Kidney capillary endothelial cell (primary cell): ENCODE data around the gene RPLP2.

Source experiments
- DNase-seq: peaks from one replicate; pipeline ENCODE4 v3.0.0-alpha.2; 2018; ENCODE audit warnings: low spot score

Gene RPLP2

GRCh38 chr11:809287-810039 lies at the start of gene RPLP2:
Gene RPLP2 (plus strand): TSS chr11:809967. CDS start chr11:810235, 268 bp downstream.
- peak; percentile 98 for DNase-seq

GRCh38 chr11:760236-760635 lies 49.5 kb upstream of the RPLP2 start:
- no peak for DNase-seq

DNA sequence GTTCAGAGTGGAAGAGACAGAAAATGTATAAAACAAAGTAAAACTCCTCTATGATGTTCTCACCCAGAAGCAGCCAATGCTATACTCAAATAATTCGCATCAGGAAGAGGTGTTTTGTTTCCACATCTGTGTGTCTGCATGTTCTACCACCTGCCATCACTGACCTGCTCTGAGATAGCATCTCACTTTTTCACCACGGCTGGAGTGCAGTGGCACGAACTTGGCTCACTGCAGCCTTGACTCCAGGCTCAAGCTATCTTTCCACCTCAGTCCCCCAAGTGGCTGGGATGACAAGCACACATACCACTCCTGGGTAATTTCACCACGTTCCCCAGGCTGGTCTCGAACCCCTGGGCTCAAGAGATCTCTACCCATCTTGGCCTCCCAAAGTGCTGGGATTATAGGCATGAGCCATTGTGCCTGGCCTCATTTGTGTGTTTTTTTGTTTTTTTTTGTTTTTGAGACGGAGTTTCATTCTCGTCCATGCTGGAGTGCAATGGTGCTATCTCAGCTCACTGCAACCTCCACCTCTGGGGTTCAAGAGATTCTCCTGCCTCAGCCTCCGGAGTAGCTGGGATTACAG lies 48.1 kb upstream of the RPLP2 start:
- DNase-seq, result no peak

DNA sequence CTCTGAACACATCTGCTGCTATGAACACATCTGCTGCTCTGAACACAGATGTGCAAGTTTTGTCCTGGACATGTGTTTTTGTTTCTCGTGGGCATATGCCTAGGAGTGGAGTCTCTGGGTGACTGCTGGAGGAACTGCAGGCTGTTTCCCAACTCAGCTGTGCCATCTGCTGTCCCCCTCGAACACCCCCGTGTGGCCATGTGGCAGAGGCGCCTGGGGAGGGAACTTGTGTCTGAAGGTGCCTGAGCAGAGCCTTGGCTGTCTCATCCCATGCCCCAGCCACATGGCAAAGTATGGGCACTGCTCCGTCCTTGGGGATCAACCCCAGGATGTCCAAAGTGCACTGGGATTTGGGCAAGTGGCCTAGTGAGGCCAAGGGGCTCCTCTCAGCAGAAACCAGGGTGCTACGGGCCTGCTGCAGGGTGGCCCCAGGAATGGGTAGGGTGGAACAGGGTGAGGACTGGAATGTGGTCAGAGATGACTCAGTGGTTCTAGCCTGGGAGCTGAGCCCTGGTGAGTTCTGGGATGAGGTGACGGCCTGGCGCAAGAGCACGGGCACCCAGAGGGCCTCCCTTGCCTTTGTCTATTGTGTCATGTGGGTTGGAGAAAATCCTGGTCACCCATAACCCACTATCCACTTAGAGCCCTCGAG lies 47.2 kb upstream of the RPLP2 start:
- DNase-seq, result no peak

DNA sequence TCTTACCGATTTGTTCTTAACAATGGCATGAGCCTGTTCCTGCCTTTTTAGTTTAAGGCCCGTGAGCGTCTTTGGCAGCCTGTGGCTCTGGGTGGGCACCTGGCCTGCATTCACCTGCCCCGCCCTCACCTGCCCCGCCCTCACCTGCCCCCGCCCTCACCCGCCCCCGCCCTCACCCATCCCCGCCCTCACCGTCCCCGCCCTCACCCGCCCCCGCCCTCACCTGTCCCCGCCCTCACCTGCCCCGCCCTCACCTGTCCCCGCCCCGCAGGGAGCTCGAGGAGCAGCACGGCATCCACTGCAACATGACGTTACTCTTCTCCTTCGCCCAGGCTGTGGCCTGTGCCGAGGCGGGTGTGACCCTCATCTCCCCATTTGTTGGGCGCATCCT lies 46.7 kb upstream of the RPLP2 start:
- no peak for DNase-seq

DNA sequence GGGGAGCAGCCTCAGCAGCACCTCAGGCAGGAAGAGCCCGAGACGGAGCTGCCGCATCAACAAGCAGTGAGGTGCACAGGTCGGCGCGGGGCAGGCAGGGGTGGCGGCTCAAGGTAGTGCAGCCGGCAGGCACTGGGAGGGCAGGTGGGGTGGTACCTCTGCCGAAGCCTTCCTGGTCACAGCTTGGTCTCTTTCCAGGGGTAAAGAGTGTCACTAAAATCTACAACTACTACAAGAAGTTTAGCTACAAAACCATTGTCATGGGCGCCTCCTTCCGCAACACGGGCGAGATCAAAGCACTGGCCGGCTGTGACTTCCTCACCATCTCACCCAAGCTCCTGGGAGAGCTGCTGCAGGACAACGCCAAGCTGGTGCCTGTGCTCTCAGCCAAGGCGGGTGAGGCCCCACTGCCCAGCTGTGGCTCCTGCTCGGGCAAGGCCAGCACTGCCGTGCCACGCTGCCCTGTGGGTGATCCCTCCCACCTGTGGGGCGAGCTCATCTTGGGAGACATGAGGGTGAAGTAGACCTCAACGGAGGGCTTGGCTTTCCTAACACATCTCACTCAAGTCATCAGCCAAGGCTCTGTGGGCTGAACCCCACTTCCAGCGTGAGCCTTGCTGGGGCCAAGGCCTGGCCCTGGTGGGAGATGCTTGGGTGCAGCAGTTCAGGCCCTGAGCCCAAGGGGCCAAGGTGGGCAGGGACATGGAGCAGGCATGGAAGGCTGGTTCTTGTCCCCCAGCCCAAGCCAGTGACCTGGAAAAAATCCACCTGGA lies 46.0 kb upstream of the RPLP2 start:
- DNase-seq, result no peak

- no peak for DNase-seq
Observed at GRCh38 chr11:764322-765024, 45.3 kb upstream of the RPLP2 start.

DNA sequence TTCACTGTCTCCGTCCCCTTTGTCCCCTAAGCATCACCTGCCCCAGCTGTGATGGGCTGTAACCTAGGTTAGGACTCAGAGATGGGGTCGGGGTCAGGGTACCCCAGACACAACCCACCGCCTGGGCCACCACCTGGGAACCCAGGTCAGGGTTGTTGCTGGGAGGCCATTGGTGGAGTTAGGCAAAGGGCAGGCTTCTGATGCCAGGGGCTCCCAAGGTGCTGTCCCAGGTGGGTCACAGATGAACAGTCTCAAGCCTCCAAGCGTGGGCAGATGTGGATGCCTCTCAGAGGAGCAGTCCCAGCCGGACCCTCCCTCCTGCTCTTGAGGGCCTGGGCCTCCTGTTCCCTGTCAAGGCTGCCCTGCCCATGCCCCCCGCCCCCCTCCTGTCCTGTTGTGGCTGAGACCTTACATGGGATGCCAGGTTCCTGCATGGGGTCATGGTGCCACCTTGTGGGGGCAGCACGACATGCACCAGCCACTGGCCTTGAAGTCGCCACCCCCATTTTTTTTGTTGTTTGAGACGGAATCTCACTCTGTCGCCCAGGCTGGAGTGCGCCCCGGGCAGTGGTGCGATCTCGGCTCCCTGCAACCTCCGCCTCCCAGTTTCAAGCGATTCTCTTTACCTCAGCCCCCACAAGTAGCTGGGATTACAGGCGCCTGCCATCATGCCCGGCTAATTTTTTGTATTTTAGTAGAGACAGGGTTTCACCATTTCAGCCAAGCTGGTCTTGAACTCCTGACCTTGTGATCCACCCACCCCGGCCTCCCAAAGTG lies 44.6 kb upstream of the RPLP2 start:
- no peak for DNase-seq

DNA sequence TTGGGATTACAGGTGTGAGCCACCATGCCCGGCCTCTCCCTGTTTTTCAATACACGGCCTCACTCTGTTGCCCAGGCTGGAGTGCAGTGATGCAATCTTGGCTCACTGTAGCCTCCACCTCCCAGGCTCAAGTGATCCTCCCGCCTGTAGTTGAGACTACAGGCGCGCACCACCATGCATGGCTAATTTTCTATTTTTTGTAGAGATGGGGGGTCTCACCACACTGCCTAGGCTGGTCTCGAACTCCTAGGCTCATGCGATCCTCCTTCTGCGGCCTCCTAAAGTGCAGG lies 44.0 kb upstream of the RPLP2 start:
- DNase-seq, result no peak

GRCh38 chr11:766106-766935 lies 43.4 kb upstream of the RPLP2 start:
- DNase-seq, result no peak

DNA sequence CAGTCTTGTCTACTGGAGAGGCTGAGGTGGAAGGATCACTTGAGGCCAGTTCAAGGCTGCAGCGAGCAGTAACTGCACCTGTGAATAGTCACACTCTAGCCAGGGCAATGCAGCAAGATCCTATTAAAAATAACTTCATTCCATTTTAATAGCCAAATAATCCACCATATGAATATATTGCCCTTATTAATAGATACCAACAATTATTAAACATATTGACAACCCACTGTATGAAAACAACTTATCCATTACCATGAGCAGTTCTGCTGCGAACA lies 42.9 kb upstream of the RPLP2 start:
- no peak for DNase-seq

DNA sequence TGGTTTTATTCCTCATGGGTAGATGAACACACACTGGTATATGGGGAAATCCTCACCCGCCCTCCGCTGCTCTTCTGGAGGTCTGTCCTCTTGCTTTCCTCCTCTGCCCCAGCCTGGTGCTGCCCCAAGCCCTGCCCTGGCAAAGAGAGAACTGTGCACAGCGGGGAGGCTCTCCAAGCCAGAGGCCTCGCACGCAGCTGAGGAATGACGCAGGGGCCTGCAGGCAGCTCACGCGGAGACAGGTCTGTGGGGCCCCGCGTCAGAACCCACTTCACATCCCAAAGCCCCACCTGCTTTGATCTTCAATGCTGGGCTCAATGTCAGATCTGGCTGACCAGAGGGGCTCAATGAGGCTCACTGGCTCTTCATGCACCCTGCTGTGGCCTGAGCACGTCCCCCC lies 42.5 kb upstream of the RPLP2 start:
- DNase-seq, result no peak

DNA sequence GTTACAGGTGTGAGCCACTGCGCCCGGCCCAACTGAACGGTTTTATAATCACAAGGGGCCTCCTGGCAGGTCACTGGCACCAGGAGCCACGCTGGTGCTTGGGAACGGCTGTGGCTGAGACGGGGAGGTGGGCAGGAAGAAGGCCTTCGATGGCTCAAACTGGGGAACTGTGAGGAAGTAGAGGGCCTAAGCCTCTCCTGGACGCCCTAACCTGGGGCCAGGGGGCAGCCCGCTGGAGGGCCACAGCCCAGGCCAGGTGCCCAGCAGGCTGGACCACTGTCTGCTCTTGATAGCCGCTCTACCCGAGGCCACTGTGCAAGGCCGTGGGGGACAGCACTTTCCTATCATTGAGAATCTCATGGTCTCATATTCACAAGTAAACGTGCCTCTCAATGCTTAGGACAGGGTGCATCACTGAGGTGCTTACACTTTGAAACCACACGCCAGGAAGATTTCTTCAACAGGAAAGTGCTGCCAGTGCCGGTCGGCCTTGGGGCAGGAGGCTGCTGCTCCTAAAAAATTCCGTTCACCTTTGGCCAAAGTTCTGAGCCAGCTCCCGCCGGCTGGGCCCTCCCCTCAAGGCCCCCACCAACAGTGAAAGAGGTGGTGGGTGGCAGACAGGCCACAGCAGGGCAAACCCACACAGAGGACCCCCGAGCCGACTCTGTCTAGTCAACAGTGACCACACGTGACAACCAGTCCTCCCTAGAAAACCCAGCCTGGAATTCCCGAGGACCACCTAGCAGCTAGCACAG lies 39.7 kb upstream of the RPLP2 start:
- no peak for DNase-seq

DNA sequence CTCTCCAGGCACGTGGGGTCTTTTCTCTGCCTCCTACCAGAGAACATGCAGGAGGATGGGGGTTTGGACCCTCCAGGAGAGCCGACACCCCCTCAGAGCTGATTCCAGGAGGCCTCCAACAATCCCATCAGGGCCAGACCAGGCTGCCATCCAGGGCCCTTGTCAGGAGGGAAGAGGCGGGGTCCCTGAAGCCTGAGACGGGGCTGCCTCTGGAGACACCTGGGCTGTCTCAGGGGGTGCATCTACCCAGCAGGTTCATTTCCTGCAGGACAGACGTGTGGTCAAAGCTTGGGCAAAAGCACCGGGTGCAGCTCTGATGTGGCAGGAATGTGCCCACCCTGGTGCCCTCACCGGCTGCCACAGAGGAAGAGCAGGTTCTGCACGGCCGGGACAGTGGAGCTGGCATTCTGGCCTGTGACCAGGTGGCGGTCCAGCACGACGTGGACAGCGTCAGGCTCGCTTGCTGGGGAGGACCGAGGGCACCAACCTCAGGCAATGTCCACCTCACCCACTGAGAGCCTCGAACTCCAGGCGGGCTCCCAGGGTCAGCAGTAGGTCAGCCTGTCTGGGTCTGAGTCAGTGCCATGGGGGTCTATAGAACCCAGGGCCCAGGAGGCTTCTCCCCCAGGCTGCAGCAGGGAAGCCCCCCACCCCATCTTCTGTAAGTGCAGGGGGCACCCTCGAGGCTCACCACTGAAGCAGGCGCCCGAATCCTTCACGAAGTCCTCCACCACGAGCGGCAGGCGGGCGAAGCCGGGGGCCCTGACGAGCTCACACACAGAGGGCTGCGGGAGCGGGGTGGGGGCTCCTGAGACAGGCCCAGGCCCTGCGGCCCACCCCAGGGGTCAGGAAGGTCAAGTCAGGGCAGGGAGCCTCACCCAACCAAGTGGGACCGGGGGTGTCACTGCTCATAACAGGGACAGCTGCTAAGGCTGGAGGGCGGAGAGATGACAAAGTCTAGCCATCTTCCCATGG lies 38.8 kb upstream of the RPLP2 start:
- no peak for DNase-seq

GRCh38 chr11:771617-772204 lies 38.1 kb upstream of the RPLP2 start:
- DNase-seq, result no peak

- DNase-seq, result no peak
Observed at GRCh38 chr11:772429-773390, 37.1 kb upstream of the RPLP2 start.

- DNase-seq, result no peak
Observed at GRCh38 chr11:773425-773824, 36.3 kb upstream of the RPLP2 start.
